Activated naive CD4-positive, alpha-beta T cell treated with anti-CD3 and anti-CD28 coated beads, Interleukin-2, amount 50 U/mL, for 24 hours (primary cell): ENCODE data around the gene ABR.
"Not testable (repeated sequence)": the region's sequence is repeated elsewhere in the genome, so short reads cannot be mapped to it uniquely, and the experiment has no call there.

Source experiments
- H3K27ac Mint-ChIP-seq: one replicate; pipeline ENCODE4 v1.8.0; 2021; ENCODE audit warnings: mild to moderate bottlenecking, mixed read lengths
- H3K27me3 Mint-ChIP-seq: one replicate; pipeline ENCODE4 v1.8.0; 2021; ENCODE audit warnings: mixed read lengths
- H3K36me3 Mint-ChIP-seq: one replicate; pipeline ENCODE4 v1.8.0; 2021; ENCODE audit warnings: mixed read lengths
- H3K4me1 Mint-ChIP-seq: one replicate; pipeline ENCODE4 v1.8.0; 2021; ENCODE audit warnings: mixed read lengths
- H3K4me3 Mint-ChIP-seq: one replicate; pipeline ENCODE4 v1.8.0; 2021; ENCODE audit warnings: mild to moderate bottlenecking, mixed read lengths
- H3K9me3 Mint-ChIP-seq: one replicate; pipeline ENCODE4 v1.8.0; 2021; ENCODE audit warnings: mixed read lengths

The ABR gene

GRCh38 chr17:976312-976711 is 203.5 kb downstream of the ABR start:
- H3K36me3 Mint-ChIP-seq = no peaks in the 10 kb centered on the region
- H3K27ac Mint-ChIP-seq = no peak overlapping the region
- peaks cover 31% of the 10 kb centered on the region for H3K27me3 Mint-ChIP-seq
- H3K4me1 Mint-ChIP-seq = peaks cover 15% of the 10 kb centered on the region
- no peak overlapping the region for H3K4me3 Mint-ChIP-seq
- no peaks in the 10 kb centered on the region for H3K9me3 Mint-ChIP-seq

- peaks cover 34% of the 10 kb centered on the region for H3K27me3 Mint-ChIP-seq
- no peak overlapping the region for H3K4me3 Mint-ChIP-seq
- no peaks in the 10 kb centered on the region for H3K9me3 Mint-ChIP-seq
- H3K27ac Mint-ChIP-seq = no peak overlapping the region
- no peaks in the 10 kb centered on the region for H3K36me3 Mint-ChIP-seq
- peaks cover 8% of the 10 kb centered on the region for H3K4me1 Mint-ChIP-seq
Measured at GRCh38 chr17:975371-975915, 204.3 kb downstream of the ABR start.

GRCh38 chr17:974778-975177 is 205.0 kb downstream of the ABR start:
- not testable (repeated sequence) for H3K27ac Mint-ChIP-seq, H3K4me1 Mint-ChIP-seq
- H3K27me3 Mint-ChIP-seq = peaks cover 35% of the 10 kb centered on the region

DNA sequence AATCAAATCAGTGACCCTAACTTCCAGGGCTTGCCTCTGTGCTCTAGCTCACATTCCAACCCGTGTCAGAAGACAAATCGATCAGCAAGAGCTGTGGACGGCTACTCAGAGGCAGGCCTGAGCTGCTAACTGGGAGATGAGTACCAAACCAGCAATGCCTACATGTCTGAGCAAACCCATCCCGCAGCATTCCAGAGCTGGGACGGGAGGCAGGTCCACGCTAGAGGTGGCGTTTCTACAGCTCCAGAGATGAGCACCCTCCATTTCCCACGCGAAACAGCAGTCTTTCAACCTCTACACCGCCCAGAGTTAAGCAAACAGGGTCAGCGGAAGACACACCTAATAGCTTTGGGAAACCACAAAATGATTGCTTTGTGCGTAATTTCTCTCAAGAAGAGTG is 206.7 kb downstream of the ABR start:
- Mint-ChIP-seq H3K9me3 (no peaks in the 10 kb centered on the region), H3K36me3 (no peaks in the 10 kb centered on the region), H3K4me3 (no peak overlapping the region), H3K4me1 (peaks cover 6% of the 10 kb centered on the region), H3K27ac (no peak overlapping the region), H3K27me3 (peaks cover 38% of the 10 kb centered on the region)

More at GRCh38 chr17:974778-975177, 205.0 kb downstream of the ABR start:
- not testable (repeated sequence) for H3K9me3 Mint-ChIP-seq, H3K4me3 Mint-ChIP-seq, H3K36me3 Mint-ChIP-seq

DNA sequence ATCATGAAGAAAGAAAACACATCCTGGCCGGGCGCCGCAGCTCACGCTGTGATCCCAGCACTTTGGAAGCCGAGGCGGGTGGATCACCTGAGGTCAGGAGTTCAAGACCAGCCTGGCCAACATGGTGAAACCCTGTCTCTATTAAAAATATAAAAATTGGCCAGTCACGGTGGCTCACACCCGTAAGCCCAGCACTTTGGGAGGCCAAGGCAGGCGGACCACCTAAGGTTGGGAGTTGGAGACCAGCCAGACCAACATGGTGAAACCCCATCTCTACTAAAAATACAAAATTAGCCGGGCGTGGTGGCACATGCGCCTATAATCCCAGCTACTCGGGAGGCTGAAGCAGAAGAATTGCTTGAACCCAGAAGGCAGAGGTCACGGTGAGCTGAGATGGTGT is 207.9 kb downstream of the ABR start:
- not testable (repeated sequence) for H3K27ac Mint-ChIP-seq, H3K36me3 Mint-ChIP-seq, H3K9me3 Mint-ChIP-seq, H3K4me1 Mint-ChIP-seq, H3K4me3 Mint-ChIP-seq
- H3K27me3 Mint-ChIP-seq = peaks cover 31% of the 10 kb centered on the region

DNA sequence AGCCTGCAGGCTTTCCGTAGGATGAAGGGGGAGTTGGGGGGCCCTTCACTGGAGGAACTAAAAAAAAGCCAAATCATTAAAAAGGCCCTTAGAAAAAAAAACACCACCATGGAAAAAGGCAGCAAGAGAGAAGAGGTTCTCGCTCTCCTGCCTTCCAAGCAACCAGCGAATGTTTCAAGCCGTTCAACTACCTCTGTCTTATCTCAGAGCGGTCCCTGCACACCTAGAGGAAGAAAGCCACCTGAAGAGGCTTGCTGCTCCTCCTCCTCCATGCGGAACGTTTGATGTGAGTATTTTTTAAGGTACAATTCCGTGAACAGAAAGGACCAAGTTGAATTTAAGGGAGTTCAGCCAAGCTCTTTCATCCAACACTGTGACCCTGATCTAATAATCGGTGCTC is 209.4 kb downstream of the ABR start:
- peaks cover 20% of the 10 kb centered on the region for H3K27me3 Mint-ChIP-seq
- no peaks in the 10 kb centered on the region for H3K36me3 Mint-ChIP-seq
- peaks cover 5% of the 10 kb centered on the region for H3K4me1 Mint-ChIP-seq
- no peak overlapping the region for H3K27ac Mint-ChIP-seq
- no peaks in the 10 kb centered on the region for H3K9me3 Mint-ChIP-seq
- no peak overlapping the region for H3K4me3 Mint-ChIP-seq

- Mint-ChIP-seq H3K27me3 (peaks cover 18% of the 10 kb centered on the region), H3K9me3 (no peaks in the 10 kb centered on the region), H3K36me3 (no peaks in the 10 kb centered on the region), H3K4me3 (no peak overlapping the region), H3K4me1 (peaks cover 5% of the 10 kb centered on the region), H3K27ac (no peak overlapping the region)
Measured at GRCh38 chr17:969811-970355, 209.9 kb downstream of the ABR start.

- Mint-ChIP-seq H3K27ac (no peak overlapping the region), H3K27me3 (peaks cover 21% of the 10 kb centered on the region), H3K36me3 (no peaks in the 10 kb centered on the region), H3K9me3 (no peaks in the 10 kb centered on the region), H3K4me1 (peaks cover 5% of the 10 kb centered on the region), H3K4me3 (no peak overlapping the region)
Measured at GRCh38 chr17:968812-969730, 210.7 kb downstream of the ABR start.

GRCh38 chr17:967122-967521 is 212.7 kb downstream of the ABR start:
- H3K27ac Mint-ChIP-seq = no peak overlapping the region
- no peaks in the 10 kb centered on the region for H3K9me3 Mint-ChIP-seq
- peaks cover 5% of the 10 kb centered on the region for H3K4me1 Mint-ChIP-seq
- H3K4me3 Mint-ChIP-seq = no peak overlapping the region
- peaks cover 22% of the 10 kb centered on the region for H3K27me3 Mint-ChIP-seq
- H3K36me3 Mint-ChIP-seq = no peaks in the 10 kb centered on the region

GRCh38 chr17:965311-965989 is 214.3 kb downstream of the ABR start:
- Mint-ChIP-seq H3K4me3 (no peak overlapping the region), H3K27me3 (peaks cover 19% of the 10 kb centered on the region), H3K27ac (no peak overlapping the region), H3K36me3 (no peaks in the 10 kb centered on the region), H3K4me1 (peaks cover 5% of the 10 kb centered on the region), H3K9me3 (no peaks in the 10 kb centered on the region)

DNA sequence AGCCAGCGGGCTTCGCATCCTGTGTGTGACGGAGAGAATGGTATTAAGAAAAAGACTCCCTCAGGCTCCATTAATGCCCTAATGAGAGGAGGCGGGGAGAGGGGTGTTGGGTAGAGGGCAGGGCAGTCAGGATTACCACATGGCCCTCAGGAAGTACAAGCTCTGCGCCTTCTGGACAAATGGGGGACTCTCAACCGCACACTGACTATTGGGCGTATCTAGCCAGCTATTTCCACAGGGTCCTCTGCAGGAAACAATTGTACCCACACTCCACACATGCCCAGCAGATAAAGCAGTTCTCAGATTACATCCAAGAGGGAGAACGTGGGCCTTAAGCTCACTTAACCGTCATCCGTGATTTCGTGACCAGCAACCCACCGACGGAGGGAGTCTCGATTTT is 214.9 kb downstream of the ABR start:
- Mint-ChIP-seq H3K4me3 (no peak overlapping the region), H3K27ac (no peak overlapping the region), H3K27me3 (peaks cover 18% of the 10 kb centered on the region), H3K36me3 (no peaks in the 10 kb centered on the region), H3K9me3 (no peaks in the 10 kb centered on the region), H3K4me1 (peaks cover 4% of the 10 kb centered on the region)

DNA sequence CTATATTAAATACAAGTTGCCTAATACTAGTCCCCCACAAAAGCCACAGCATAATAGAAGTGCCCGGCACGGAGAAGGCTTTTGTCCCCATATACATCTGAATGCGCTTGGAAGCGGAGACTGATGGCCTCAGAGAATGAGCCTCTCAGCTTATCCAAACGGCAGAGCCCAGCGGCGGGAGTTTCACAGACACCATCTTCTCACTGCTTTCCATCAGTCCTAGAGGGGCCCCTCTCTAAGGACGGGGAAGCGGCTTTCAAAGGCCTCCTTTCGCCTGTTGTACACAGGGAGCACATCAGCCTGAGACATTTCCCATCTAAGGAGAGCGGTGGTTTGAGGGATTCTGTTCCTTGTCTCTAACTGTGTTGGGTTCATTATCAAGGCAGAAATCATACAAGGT is 217.1 kb downstream of the ABR start:
- Mint-ChIP-seq H3K27ac (no peak overlapping the region), H3K27me3 (peaks cover 11% of the 10 kb centered on the region), H3K4me1 (no peaks in the 10 kb centered on the region), H3K36me3 (no peaks in the 10 kb centered on the region), H3K9me3 (no peaks in the 10 kb centered on the region), H3K4me3 (no peak overlapping the region)

- Mint-ChIP-seq H3K4me3 (no peak overlapping the region), H3K36me3 (no peaks in the 10 kb centered on the region), H3K27me3 (peaks cover 9% of the 10 kb centered on the region), H3K27ac (no peak overlapping the region), H3K9me3 (no peaks in the 10 kb centered on the region), H3K4me1 (no peaks in the 10 kb centered on the region)
Measured at GRCh38 chr17:962166-962565, 217.6 kb downstream of the ABR start.

- no peak overlapping the region for H3K27ac Mint-ChIP-seq
- no peak overlapping the region for H3K4me3 Mint-ChIP-seq
- H3K4me1 Mint-ChIP-seq = no peaks in the 10 kb centered on the region
- no peaks in the 10 kb centered on the region for H3K36me3 Mint-ChIP-seq
- H3K9me3 Mint-ChIP-seq = no peaks in the 10 kb centered on the region
- peaks cover 6% of the 10 kb centered on the region for H3K27me3 Mint-ChIP-seq
Measured at GRCh38 chr17:958712-959451, 220.9 kb downstream of the ABR start.

DNA sequence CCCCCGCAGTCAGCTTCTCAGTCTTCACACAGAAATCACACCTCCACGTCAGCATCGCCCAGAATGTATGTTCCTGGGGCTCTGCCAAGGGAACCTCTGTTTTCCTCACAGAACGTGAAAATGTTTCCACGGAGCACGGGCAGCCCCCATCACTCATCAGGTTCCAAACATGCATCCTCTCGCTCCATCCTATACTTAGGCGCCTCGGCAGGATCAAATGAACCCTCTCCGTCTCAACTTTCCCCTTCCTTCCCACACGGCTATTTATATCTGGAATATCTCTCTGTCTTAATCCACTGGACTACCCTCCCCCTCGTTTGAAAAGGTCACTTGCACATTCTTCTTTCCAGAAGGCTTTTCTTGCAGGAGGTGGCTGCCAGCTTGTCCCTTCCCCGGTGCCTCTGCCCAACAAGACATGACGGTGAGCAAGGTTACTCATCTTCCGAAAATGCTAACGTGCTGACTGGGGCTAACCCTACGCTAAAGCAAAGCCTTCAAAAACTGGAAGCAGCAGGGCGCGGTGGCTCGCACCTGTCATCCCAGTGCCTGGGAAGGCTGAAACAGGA is 221.8 kb downstream of the ABR start:
- Mint-ChIP-seq H3K36me3 (no peaks in the 10 kb centered on the region), H3K27ac (no peak overlapping the region), H3K9me3 (no peaks in the 10 kb centered on the region), H3K4me3 (no peak overlapping the region), H3K4me1 (no peaks in the 10 kb centered on the region), H3K27me3 (peaks cover 6% of the 10 kb centered on the region)
